Endothelial cell of umbilical vein (primary cell): ENCODE measurements around the gene LUC7L2. TPM values are rescaled to one million over a fixed set of nuclear protein-coding genes. Genes with fewer than 3 reads are reported as not detected.

Source experiments
- BruUV-seq: library from RNA; stranded (reverse); fragments of 400-500 nt; replicated peaks from 2 replicates; lab custom pipeline; 2021; lab: Mats Ljungman, UMichigan
- CTCF ChIA-PET: fragments of 300-600, 350-600 bp; sonication (Branson Sonifier 250); formaldehyde crosslinking; loops from one replicate; lab custom pipeline; 2021; ENCODE audit warnings: antibody characterized with exemption, inconsistent platforms; lab: Charles Lee
- POLR2A ChIA-PET: fragments of 300-600, 350-600 bp; sonication (Branson Sonifier 250); formaldehyde crosslinking; loops from one replicate; lab custom pipeline; 2021; ENCODE audit warnings: antibody characterized with exemption, inconsistent platforms; lab: Charles Lee
- DNase-seq: peaks from one replicate; pipeline ENCODE4 v3.0.0-alpha.2; 2011; ENCODE audit warnings: low read depth, low spot score
- FAIRE-seq: peaks from 2 replicates; lab custom pipeline; 2011; peaks lifted over from hg19 to GRCh38; lab: Jason Lieb, UNC
- H2AFZ ChIP-seq: 2 replicates; pipeline ENCODE4 v1.6.0; 2012; ENCODE audit warnings: low read depth, low read length, control low read depth, inconsistent platforms
- H3K27ac ChIP-seq: 2 replicates; pipeline ENCODE4 v1.5.1; 2011; ENCODE audit warnings: low read depth, mild to moderate bottlenecking, control low read depth, low read length, moderate library complexity; ENCODE audit not compliant: insufficient read depth
- H3K27me3 ChIP-seq, 2 experiments: 2 replicates each; pipeline versions ENCODE4 v1.6.0 to v1.6.1; 2011; ENCODE audit warnings: low read length in 2 of 2, mixed read lengths in 1 of 2; ENCODE audit not compliant: control insufficient read depth in 2 of 2, insufficient read depth in 2 of 2
- H3K36me3 ChIP-seq, 2 experiments: 2 replicates in 1 of 2; 3 replicates in 1 of 2; pipeline ENCODE4 v1.5.1; 2011; ENCODE audit warnings: low read length in 2 of 2, mild to moderate bottlenecking in 1 of 2, moderate library complexity in 1 of 2; ENCODE audit not compliant: control insufficient read depth in 2 of 2, insufficient read depth in 2 of 2; ENCODE audit errors: extremely low read depth in 1 of 2
- H3K4me1 ChIP-seq: 3 replicates; pipeline ENCODE4 v1.5.1; 2011; ENCODE audit warnings: mild to moderate bottlenecking, low read length; ENCODE audit not compliant: control insufficient read depth, insufficient read depth; ENCODE audit errors: extremely low read depth
- H3K4me2 ChIP-seq: 2 replicates; pipeline ENCODE4 v1.6.1; 2011; ENCODE audit warnings: low read length, control low read depth, mixed read lengths; ENCODE audit not compliant: insufficient read depth
- H3K4me3 ChIP-seq, 3 experiments: fragments of 200-600 bp in 1 of 3; sonication (generic), shearing (Covaris generic) in 1 of 3; replicated peaks in 1 of 3; 2 replicates each; pipeline ENCODE4 v1.5.1; 2011 to 2016; ENCODE audit warnings: control low read depth in 3 of 3, low read length in 3 of 3, mild to moderate bottlenecking in 2 of 3, inconsistent platforms in 1 of 3, low read depth in 1 of 3, moderate library complexity in 1 of 3; ENCODE audit not compliant: insufficient read depth in 1 of 3
- H3K79me2 ChIP-seq: 2 replicates; pipeline ENCODE4 v1.6.0; 2012; ENCODE audit warnings: low read length, inconsistent platforms; ENCODE audit not compliant: control insufficient read depth, insufficient read depth
- H3K9ac ChIP-seq: replicated peaks from 2 replicates; pipeline ENCODE3; 2011; ENCODE audit warnings: low read length, control low read depth; ENCODE audit not compliant: insufficient read depth; ENCODE audit errors: extremely low read depth
- H3K9me1 ChIP-seq: replicated peaks from 3 replicates; pipeline ENCODE4 v1.6.0; 2011; ENCODE audit warnings: mild to moderate bottlenecking, low read length; ENCODE audit not compliant: control insufficient read depth, insufficient read depth; ENCODE audit errors: extremely low read depth
- H3K9me3 ChIP-seq: replicated peaks from 2 replicates; pipeline ENCODE4 v1.5.1; 2012; ENCODE audit warnings: low read length, inconsistent platforms; ENCODE audit not compliant: control insufficient read depth, insufficient read depth
- H4K20me1 ChIP-seq: replicated peaks from 2 replicates; pipeline ENCODE3; 2011; ENCODE audit warnings: mild to moderate bottlenecking, low read length; ENCODE audit not compliant: control insufficient read depth, insufficient read depth; ENCODE audit errors: extremely low read depth
- CTCF ChIP-seq, 2 donors: IDR thresholded peaks; 1 replicate in 1 of 2; 2 replicates in 1 of 2; pipeline ENCODE4 v1.5.1; 2011; ENCODE audit warnings: low read length in 2 of 2, mild to moderate bottlenecking in 2 of 2, moderate library complexity in 2 of 2, control low read depth in 1 of 2, inconsistent platforms in 1 of 2, low read depth in 1 of 2; ENCODE audit not compliant: insufficient read depth in 1 of 2; ENCODE audit errors: extremely low read depth in 1 of 2
- EZH2 ChIP-seq: IDR thresholded peaks from 2 replicates; pipeline ENCODE4 v1.6.1; 2012; ENCODE audit warnings: borderline replicate concordance, low read depth, mild to moderate bottlenecking, moderate library complexity, low read length, inconsistent platforms; ENCODE audit not compliant: severe bottlenecking
- FOS ChIP-seq: IDR thresholded peaks from 2 replicates; pipeline ENCODE4 v1.6.1; 2011; ENCODE audit warnings: mild to moderate bottlenecking, low read length, moderate library complexity, borderline replicate concordance; ENCODE audit not compliant: insufficient read depth
- GATA2 ChIP-seq: IDR thresholded peaks from 2 replicates; pipeline ENCODE4 v1.7.0; 2011; ENCODE audit warnings: low read depth, mild to moderate bottlenecking, moderate library complexity, mixed read lengths, low read length; ENCODE audit not compliant: insufficient read length, insufficient read depth
- JUN ChIP-seq: IDR thresholded peaks from 2 replicates; pipeline ENCODE4 v1.6.1; 2011; ENCODE audit warnings: borderline replicate concordance, low read depth; ENCODE audit not compliant: insufficient read length, insufficient read depth
- MYC ChIP-seq: IDR thresholded peaks from one replicate; pipeline ENCODE4 v1.6.1; 2011; ENCODE audit warnings: mild to moderate bottlenecking, low read depth, low read length
- POLR2A ChIP-seq: IDR thresholded peaks from 2 replicates; pipeline ENCODE4 v1.6.1; 2012; ENCODE audit warnings: low read depth, mild to moderate bottlenecking, control low read depth, low read length
- POLR2AphosphoS5 ChIP-seq: IDR thresholded peaks from 2 replicates; pipeline ENCODE4 v1.6.1; 2012; ENCODE audit warnings: low read depth, mild to moderate bottlenecking, control low read depth, low read length, moderate library complexity; ENCODE audit not compliant: insufficient read depth
- dilution Hi-C: fragments of 300-500 bp; cut with MboI; formaldehyde crosslinking; loops from one replicate; pipeline ENCODE4 v1.15.0; 2019; ENCODE audit warnings: low sequenced_read_pairs; ENCODE audit not compliant: extremely low pct_ligation_motif_present
- intact Hi-C: fragments of 100-400 bp; cut with micrococcal nuclease; formaldehyde crosslinking; loops from one replicate; pipeline ENCODE4 v1.10.0; 2022
- polyA plus RNA-seq, 4 experiments: library from polyadenylated mRNA; depleted of rRNA in 3 of 4; stranded (reverse) in 3 of 4; unstranded in 1 of 4; fragments of >200 nt; gene quantifications; 2 replicates each; pipeline versions ENCODE4 v1.2.1 to v1.2.3, GENCODE V29; 2011 to 2012; ENCODE audit warnings: missing spikeins in 1 of 4
- total RNA-seq: library from RNA; stranded (reverse); gene quantifications from 2 replicates; pipeline ENCODE4 v1.2.3, GENCODE V29; 2021
- TF ChIP-seq, protein P1 (sequence below): IDR thresholded peaks from 2 replicates; pipeline ENCODE4 v1.6.1; 2011; ENCODE audit not compliant: insufficient read depth, insufficient read length

The LUC7L2 gene
- total and polyA plus RNA-seq, 2 donors (not counting 3 experiments of a cell fraction or from before 2014, with no cell fraction given), result 28.0 to 85.8 TPM

DNA sequence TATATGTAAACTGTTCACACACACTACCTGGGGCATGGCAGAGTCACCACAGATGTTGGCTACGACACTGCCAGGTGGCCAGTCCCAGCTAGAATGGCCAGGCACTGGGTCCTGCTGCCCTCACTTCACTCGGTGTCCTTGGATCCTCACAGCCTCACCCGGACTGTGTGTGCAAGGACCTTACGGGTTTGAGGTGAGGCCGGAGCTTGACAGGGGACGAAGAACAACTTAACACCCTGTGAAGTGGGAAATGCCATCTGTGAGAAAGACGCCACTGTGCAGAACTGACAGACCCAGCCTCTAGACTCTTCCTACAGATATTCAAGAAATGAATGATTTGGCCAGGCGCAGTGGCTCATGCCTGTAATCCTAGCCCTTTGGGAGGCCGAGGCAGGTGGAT is 77.1 kb downstream of the LUC7L2 start:
- ChIA-PET POLR2A (no interaction called here), CTCF (interaction anchor here (3.8 kb wide), 1 partner anchor 13 kb away, joined by 68 read pairs; no protein-coding TSS in a partner anchor)
- Histone ChIP-seq H4K20me1 (no peaks in the 10 kb centered on the region), H3K9ac (no peak overlapping the region), H2AFZ (no peak overlapping the region), H3K27me3 (no peaks in the 10 kb centered on the region), H3K79me2 (no peaks in the 10 kb centered on the region), H3K36me3 (no peaks in the 10 kb centered on the region), H3K9me3 (no peaks in the 10 kb centered on the region), H3K9me1 (no peaks in the 10 kb centered on the region), H3K27ac (no peak overlapping the region), H3K4me1 (no peaks in the 10 kb centered on the region), H3K4me3 (no peak overlapping the region), H3K4me2 (no peak overlapping the region)
- no peak for TF ChIP-seq EZH2
- TF ChIP-seq POLR2AphosphoS5, result no peak
- TF ChIP-seq POLR2A, result no peak
- TF ChIP-seq, protein P1, sequence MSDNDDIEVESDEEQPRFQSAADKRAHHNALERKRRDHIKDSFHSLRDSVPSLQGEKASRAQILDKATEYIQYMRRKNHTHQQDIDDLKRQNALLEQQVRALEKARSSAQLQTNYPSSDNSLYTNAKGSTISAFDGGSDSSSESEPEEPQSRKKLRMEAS, result no peak
- no peak for TF ChIP-seq JUN
- no peak for TF ChIP-seq FOS
- FAIRE-seq, result no peak
- dilution Hi-C loops, result no loop called here
- DNase-seq, result no peak
- no TSS peak for BruUV-seq
- intact Hi-C loops, result no loop called here

DNA sequence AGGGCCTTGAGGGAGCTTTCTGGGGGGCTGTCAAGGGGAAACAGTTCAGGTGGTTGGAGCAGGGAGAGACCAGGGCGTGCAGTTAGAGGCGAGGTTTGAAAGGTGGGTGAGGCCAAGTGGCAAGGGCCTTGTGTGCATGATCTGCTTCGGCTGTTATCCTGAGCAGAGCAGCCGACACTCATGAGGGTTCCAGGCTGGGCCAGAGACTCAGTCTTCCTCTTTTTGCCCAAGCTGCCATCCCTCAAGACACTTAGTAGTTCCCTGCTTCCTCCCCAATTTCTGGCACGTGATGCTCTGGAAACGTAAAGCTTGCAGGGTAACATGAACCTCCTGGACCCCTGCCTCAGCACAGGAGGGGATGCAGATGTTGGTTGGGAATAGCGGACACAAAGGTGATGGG is 79.7 kb downstream of the LUC7L2 start:
- no peak for DNase-seq
- intact Hi-C loops (no loop called here), dilution Hi-C loops (no loop called here)
- H3K4me3 ChIP-seq, result no peak overlapping the region
- TF ChIP-seq POLR2A (no peak), EZH2 (no peak), FOS (no peak), CTCF (IDR thresholded peaks at IDR 0.05; ENCODE audit: extremely low read depth in 1 of 2, insufficient read depth in 1 of 2, low read depth in 1 of 2, low read length in 2 of 2) (no peak), JUN (no peak), GATA2 (no peak), POLR2AphosphoS5 (no peak), MYC (no peak)
- TF ChIP-seq, protein P1, result no peak
- H4K20me1 ChIP-seq, result no peaks in the 10 kb centered on the region
- H3K79me2 ChIP-seq, result no peaks in the 10 kb centered on the region
- H3K9me3 ChIP-seq, result no peaks in the 10 kb centered on the region
- H3K27ac ChIP-seq, result no peak overlapping the region
- H2AFZ ChIP-seq, result no peak overlapping the region
- H3K9me1 ChIP-seq, result no peaks in the 10 kb centered on the region
- no peak for FAIRE-seq
- H3K4me2 ChIP-seq, result no peak overlapping the region
- POLR2A ChIA-PET, result no interaction called here
- H3K36me3 ChIP-seq, result no peaks in the 10 kb centered on the region
- no TSS peak for BruUV-seq
- no peak overlapping the region for H3K9ac ChIP-seq
- no peaks in the 10 kb centered on the region for H3K27me3 ChIP-seq
- H3K4me1 ChIP-seq, result no peaks in the 10 kb centered on the region
- CTCF ChIA-PET, result no interaction called here
